Body of pancreas (tissue), 4 donors: ENCODE results near the gene LARP4B. TPM values are rescaled to one million over a fixed set of nuclear protein-coding genes. Genes with fewer than 3 reads are reported as not detected.
"Not testable (repeated sequence)": the region's sequence is repeated elsewhere in the genome, so short reads cannot be mapped to it uniquely, and the experiment has no call there.

Experiments
- ATAC-seq: fragments of 150-250 bp; one replicate; pipeline ENCODE4 v1.9.1; 2016
- DNase-seq, 4 donors: peaks; one replicate each; pipeline ENCODE4 v3.0.0-alpha.2; 2019
- H3K27ac ChIP-seq, 4 donors: fragments of 200-600 bp; sonication (generic); 1 replicate in 3 of 4; 2 replicates in 1 of 4; pipeline versions ENCODE4 v1.5.1 to v1.6.1; 2016 to 2019; ENCODE audit warnings: mild to moderate bottlenecking in 1 of 4, mixed read lengths in 1 of 4, moderate library complexity in 1 of 4
- H3K27me3 ChIP-seq, 2 donors: fragments of 200-600 bp; sonication (generic); one replicate each; pipeline ENCODE4 v1.6.0; 2016; ENCODE audit warnings: mild to moderate bottlenecking in 1 of 2
- H3K36me3 ChIP-seq, 2 donors: fragments of 200-600 bp; sonication (generic); replicated peaks in 1 of 2; 2 replicates each; pipeline ENCODE4 v1.5.1; 2016; ENCODE audit warnings: low read depth in 2 of 2; ENCODE audit not compliant: insufficient read depth in 1 of 2
- H3K4me1 ChIP-seq: fragments of 200-600 bp; sonication (generic); one replicate; pipeline ENCODE4 v1.6.0; 2016
- H3K4me3 ChIP-seq, 2 donors: fragments of 200-600 bp; sonication (generic); 1 replicate in 1 of 2; 2 replicates in 1 of 2; pipeline ENCODE4 v1.5.1; 2016 to 2019
- H3K9me3 ChIP-seq, 3 donors: fragments of 200-600 bp; sonication (generic); 1 replicate in 2 of 3; 2 replicates in 1 of 3; pipeline ENCODE4 v1.5.1; 2016
- CTCF ChIP-seq, 7 experiments: fragments of 450-650 bp in 4 of 7; fragments of 200-600 bp in 3 of 7; sonication (generic) in 3 of 7; IDR thresholded peaks; one replicate each; pipeline ENCODE4 v1.5.1; 2016 to 2019; ENCODE audit warnings: antibody characterized with exemption in 7 of 7
- POLR2A ChIP-seq, 3 donors: fragments of 450-650 bp; IDR thresholded peaks; one replicate each; pipeline ENCODE4 v1.6.1; 2016; ENCODE audit warnings: antibody characterized with exemption in 3 of 3, mild to moderate bottlenecking in 2 of 3
- WGBS, 2 donors: methylation state at CpG; one replicate each; pipeline ENCODE4 v1.1.5; 2017; 5-methylcytosine and 5-hydroxymethylcytosine counted together
- intact Hi-C: fragments of 100-400 bp; cut with DNase I; formaldehyde crosslinking; loops from one replicate; pipeline ENCODE4 v1.15.1; 2023
- total RNA-seq, 2 donors: library from RNA; depleted of rRNA; stranded (reverse); fragments of >200 nt; gene quantifications; one replicate each; pipeline ENCODE4 v1.1.0, GENCODE V29; 2016

Gene LARP4B
- total RNA-seq, 2 donors from 2014 or later, result 41.0 to 61.6 TPM

DNA sequence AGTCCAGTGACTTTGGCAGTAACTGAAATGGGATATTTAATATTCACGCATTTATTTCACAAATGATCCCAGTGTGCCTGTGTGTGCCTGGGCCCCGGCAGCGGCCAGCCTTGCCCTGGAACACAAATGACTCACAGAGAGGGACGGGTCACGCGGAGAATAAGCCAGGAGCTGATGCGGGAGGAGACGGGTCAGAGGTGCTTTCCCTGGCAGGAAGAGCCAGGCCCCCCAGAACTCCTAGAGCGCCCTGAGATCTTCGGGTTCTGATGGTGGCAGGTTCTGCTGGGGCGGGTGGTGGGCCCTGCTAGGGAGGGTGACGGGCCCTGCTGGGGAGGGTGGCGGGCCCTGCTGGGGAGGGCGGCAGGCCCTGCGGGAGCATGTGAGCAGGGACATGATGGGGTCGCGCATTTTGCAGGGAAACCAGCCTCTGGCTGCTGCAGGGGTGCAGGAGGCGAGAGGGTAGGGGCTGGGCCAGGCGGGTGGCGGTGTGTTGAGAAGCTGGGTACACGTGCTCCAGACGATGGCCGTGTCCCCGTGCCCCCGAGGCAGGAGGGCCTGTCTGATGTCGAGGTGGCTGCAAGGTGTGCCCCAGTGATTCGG lies 157.8 kb downstream of the LARP4B start:
- intact Hi-C loops, result no loop called here
- ATAC-seq, result no peak
- Histone ChIP-seq H3K9me3 (no peaks in the 10 kb centered on the region), H3K4me1 (no peaks in the 10 kb centered on the region), H3K36me3 (no peaks in the 10 kb centered on the region), H3K4me3 (no peak overlapping the region), H3K27me3 (no peaks in the 10 kb centered on the region), H3K27ac (no peak overlapping the region)
- TF ChIP-seq CTCF (IDR thresholded peaks at IDR 0.05) (no peak), POLR2A (IDR thresholded peaks at IDR 0.05) (no peak)
- WGBS, 2 donors, result 84 to 91% methylated on average over 26 to 27 of the region's 27 CpGs
- DNase-seq, result no peak

- no peak for DNase-seq
- no peak for TF ChIP-seq CTCF (IDR thresholded peaks at IDR 0.05)
- no peak for TF ChIP-seq POLR2A (IDR thresholded peaks at IDR 0.05)
- 59 to 83% methylated on average over 6 to 12 of the region's 14 CpGs for WGBS, 2 donors
- intact Hi-C loops, result no loop called here
- Histone ChIP-seq H3K36me3 (no peaks in the 10 kb centered on the region), H3K27me3 (no peaks in the 10 kb centered on the region), H3K4me3 (no peak overlapping the region), H3K4me1 (peaks cover 4% of the 10 kb centered on the region), H3K27ac (no peak overlapping the region), H3K9me3 (no peaks in the 10 kb centered on the region)
- no peak for ATAC-seq
Measured at GRCh38 chr10:772227-772637, 159.3 kb downstream of the LARP4B start.

- peaks cover 6% of the 10 kb centered on the region for H3K4me1 ChIP-seq
- WGBS, 2 donors, result 77 to 85% methylated on average over 10 of the region's 10 CpGs
- no peak overlapping the region for H3K27ac ChIP-seq
- no peaks in the 10 kb centered on the region for H3K27me3 ChIP-seq
- no peak for TF ChIP-seq POLR2A (IDR thresholded peaks at IDR 0.05)
- no peak for TF ChIP-seq CTCF (IDR thresholded peaks at IDR 0.05)
- no peak overlapping the region for H3K4me3 ChIP-seq
- ATAC-seq, result no peak
- no peak for DNase-seq
- intact Hi-C loops, result no loop called here
- no peaks in the 10 kb centered on the region for H3K36me3 ChIP-seq
- H3K9me3 ChIP-seq, result no peaks in the 10 kb centered on the region
Measured at GRCh38 chr10:771647-772046, 159.9 kb downstream of the LARP4B start.

DNA sequence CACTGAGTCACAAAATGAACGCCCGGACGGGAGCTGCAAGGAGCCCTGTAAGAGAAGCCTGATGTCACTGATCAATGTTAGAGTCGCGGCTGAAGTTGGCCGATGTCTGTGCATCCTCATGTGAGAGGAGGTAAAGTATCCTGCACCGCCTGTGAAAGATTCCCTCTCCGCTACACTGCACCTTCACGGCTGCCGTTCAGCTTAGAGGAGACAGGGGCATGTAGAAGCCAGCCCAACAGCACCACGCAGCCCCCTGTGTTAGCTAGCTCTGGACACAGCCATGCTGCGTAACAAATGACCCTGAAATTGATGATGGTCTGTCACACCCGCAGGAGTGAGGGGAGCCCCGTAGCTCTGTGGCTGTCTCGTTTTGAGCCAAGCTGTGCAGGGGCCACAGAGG lies 160.5 kb downstream of the LARP4B start:
- TF ChIP-seq CTCF (IDR thresholded peaks at IDR 0.05), result no peak
- TF ChIP-seq POLR2A (IDR thresholded peaks at IDR 0.05), result no peak
- ATAC-seq, result no peak
- peaks cover 6% of the 10 kb centered on the region for H3K4me1 ChIP-seq
- 88 to 94% methylated on average over 11 to 15 of the region's 15 CpGs for WGBS, 2 donors
- no peaks in the 10 kb centered on the region for H3K36me3 ChIP-seq
- intact Hi-C loops, result no loop called here
- no peaks in the 10 kb centered on the region for H3K27me3 ChIP-seq
- no peak for DNase-seq
- no peak overlapping the region for H3K27ac ChIP-seq
- H3K9me3 ChIP-seq, result no peaks in the 10 kb centered on the region
- no peak overlapping the region for H3K4me3 ChIP-seq

GRCh38 chr10:770048-770712 lies 161.3 kb downstream of the LARP4B start:
- not testable (repeated sequence) for DNase-seq

More at GRCh38 chr10:770048-770712, 161.3 kb downstream of the LARP4B start:
- H3K4me3 ChIP-seq, H3K9me3 ChIP-seq, H3K4me1 ChIP-seq, H3K27ac ChIP-seq, H3K27me3 ChIP-seq, H3K36me3 ChIP-seq, ATAC-seq, intact Hi-C loops: not testable (repeated sequence)
- 83 to 89% methylated on average over 12 to 13 of the region's 13 CpGs for WGBS, 2 donors
